Peyer's patch (tissue), 4 donors: ENCODE results near the gene RPTOR.

Experiments
- CTCF ChIP-seq, 6 experiments: fragments of 450-650 bp in 4 of 6; fragments of 200-600 bp in 2 of 6; sonication (generic) in 1 of 6; IDR thresholded peaks; one replicate each; pipeline ENCODE4 v1.5.1; 2017 to 2019; ENCODE audit warnings: antibody characterized with exemption in 6 of 6, mild to moderate bottlenecking in 3 of 6, moderate library complexity in 1 of 6
- POLR2A ChIP-seq, 2 donors: fragments of 450-650 bp; IDR thresholded peaks; one replicate each; pipeline ENCODE4 v1.5.1; 2017; ENCODE audit warnings: antibody characterized with exemption in 2 of 2, mild to moderate bottlenecking in 2 of 2, moderate library complexity in 2 of 2

GRCh38 chr17:80742091-80742490 is 197.5 kb downstream of the RPTOR start:
- TF ChIP-seq CTCF (IDR thresholded peaks at IDR 0.05) (no peak), POLR2A (IDR thresholded peaks at IDR 0.05) (no peak)
